GM19324 (cell line): ENCODE data around the gene PLA2G3.
"Not testable (repeated sequence)": the region's sequence is repeated elsewhere in the genome, so short reads cannot be mapped to it uniquely, and the experiment has no call there.

Experiments used
- ATAC-seq: cut with Tn5 transposase; IDR thresholded peaks from one replicate; pipeline ENCODE4 v1.9.1; 2021; ENCODE audit warnings: mild to moderate bottlenecking, moderate library complexity; ENCODE audit not compliant: unreplicated experiment, low FRiP score

PLA2G3 gene

GRCh38 chr22:31103111-31103510 is 37.2 kb downstream of the PLA2G3 start:
- ATAC-seq, result no peak

GRCh38 chr22:31102441-31103081 is 37.7 kb downstream of the PLA2G3 start:
- ATAC-seq, result no peak

- ATAC-seq, result no peak
These were observed 39.4 kb downstream of the PLA2G3 start for GRCh38 chr22:31100762-31101525.

- ATAC-seq, result no peak
These were observed 40.2 kb downstream of the PLA2G3 start for GRCh38 chr22:31099841-31100761.

- no peak for ATAC-seq
These were observed 40.9 kb downstream of the PLA2G3 start for GRCh38 chr22:31099386-31099785.

GRCh38 chr22:31098632-31099110 is 41.6 kb downstream of the PLA2G3 start:
- ATAC-seq, result no peak

- no peak for ATAC-seq
These were observed 42.2 kb downstream of the PLA2G3 start for GRCh38 chr22:31097941-31098631.

- not testable (repeated sequence) for ATAC-seq
These were observed 42.8 kb downstream of the PLA2G3 start for GRCh38 chr22:31097539-31097938.

GRCh38 chr22:31096657-31097279 is 43.5 kb downstream of the PLA2G3 start:
- no peak for ATAC-seq

GRCh38 chr22:31095637-31096249 is 44.6 kb downstream of the PLA2G3 start:
- ATAC-seq, result no peak

GRCh38 chr22:31094741-31095140 is 45.6 kb downstream of the PLA2G3 start:
- ATAC-seq, result no peak

- ATAC-seq, result no peak
These were observed 46.2 kb downstream of the PLA2G3 start for GRCh38 chr22:31094021-31094551.

GRCh38 chr22:31093086-31093850 is 47.0 kb downstream of the PLA2G3 start:
- no peak for ATAC-seq

GRCh38 chr22:31092161-31092560 is 48.1 kb downstream of the PLA2G3 start:
- no peak for ATAC-seq

- ATAC-seq, result no peak
These were observed 49.0 kb downstream of the PLA2G3 start for GRCh38 chr22:31091106-31091975.

- ATAC-seq, result no peak
These were observed 49.9 kb downstream of the PLA2G3 start for GRCh38 chr22:31090217-31091085.
